GM12878 (cell line): Measurements from ENCODE around the gene ACAP2. TPM values are rescaled to one million over a fixed set of nuclear protein-coding genes. Genes with fewer than 3 reads are reported as not detected.

Experiments used
- BRCA1 ChIP-seq: IDR thresholded peaks from 2 replicates; pipeline ENCODE4 v1.6.1; 2011; ENCODE audit warnings: low read depth, low read length, improper control_type of control experiment
- NBN ChIP-seq: fragments of 450-650 bp; IDR thresholded peaks from 2 replicates; pipeline ENCODE4 v1.6.1; 2016
- POLR2AphosphoS2 ChIP-seq: IDR thresholded peaks from 2 replicates; pipeline ENCODE4 v1.6.1; 2011; ENCODE audit warnings: low read depth, mild to moderate bottlenecking, low read length, improper control_type of control experiment, moderate library complexity
- ZNF207 ChIP-seq: fragments of 450-650 bp; IDR thresholded peaks from 2 replicates; pipeline ENCODE4 v1.6.1; 2014; ENCODE audit warnings: antibody characterized with exemption, mild to moderate bottlenecking, borderline replicate concordance
- polyA plus RNA-seq, 11 experiments: library from polyadenylated mRNA; depleted of rRNA in 4 of 11; unstranded in 6 of 11; stranded (reverse) in 5 of 11; fragments of >200 nt; fragmentation: Nextera tagmentation in 4 of 11; fragmentation: Illumina TruSeq in 1 of 11; extraction: Ambion mirVana in 4 of 11; extraction: Trizol in 1 of 11; gene quantifications; 1 replicate in 1 of 11; 2 replicates in 10 of 11; pipeline versions ENCODE4 v1.2.1 to v1.2.3, GENCODE V29; 2011 to 2016; ENCODE audit warnings: inconsistent platforms in 2 of 11, missing spikeins in 2 of 11, low read depth in 1 of 11
- total RNA-seq, 4 experiments: library from RNA; depleted of rRNA in 3 of 4; stranded (reverse); fragments of >200 nt in 3 of 4; fragmentation: Illumina TruSeq in 1 of 4; extraction: Trizol in 1 of 4; gene quantifications; 2 replicates each; pipeline versions ENCODE4 v1.2.1 to v1.2.3, GENCODE V29; 2013 to 2021
- TF ChIP-seq, protein P1 (sequence below): fragments of 450-650 bp; IDR thresholded peaks from 2 replicates; pipeline ENCODE4 v1.6.1; 2017; ENCODE audit warnings: mild to moderate bottlenecking, moderate library complexity
- TF ChIP-seq, protein P2 (sequence below): fragments of 450-650 bp; formaldehyde crosslinking; IDR thresholded peaks from 2 replicates; pipeline ENCODE4 v1.4.0; 2022; ENCODE audit warnings: mild to moderate bottlenecking, moderate library complexity

Gene ACAP2
- total and polyA plus RNA-seq, 10 of the 15 experiments (the other 5 are each of a cell fraction or from before 2014, with no cell fraction given): 7.1 to 53.8 (median 35.7) TPM

DNA sequence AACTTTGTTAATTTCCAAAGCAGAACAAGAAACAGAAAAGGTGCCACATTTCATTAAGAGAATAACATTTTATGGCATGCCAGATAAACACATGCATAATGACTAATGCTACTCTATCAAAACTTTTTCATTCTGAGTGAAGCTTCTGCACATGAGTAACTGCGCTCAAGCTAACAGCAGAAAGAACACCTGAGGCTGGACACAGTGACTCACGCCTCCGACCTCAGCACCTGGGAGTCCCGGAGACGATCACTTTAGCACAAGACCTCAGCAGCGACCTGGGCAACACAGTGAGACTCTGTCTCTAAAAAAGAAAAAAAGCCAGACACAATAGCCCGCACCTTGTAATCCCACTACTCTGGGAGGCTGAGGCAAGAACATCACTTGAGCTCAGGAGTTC, 70.6 kb downstream of the ACAP2 start (continued):
- TF ChIP-seq, protein P1, sequence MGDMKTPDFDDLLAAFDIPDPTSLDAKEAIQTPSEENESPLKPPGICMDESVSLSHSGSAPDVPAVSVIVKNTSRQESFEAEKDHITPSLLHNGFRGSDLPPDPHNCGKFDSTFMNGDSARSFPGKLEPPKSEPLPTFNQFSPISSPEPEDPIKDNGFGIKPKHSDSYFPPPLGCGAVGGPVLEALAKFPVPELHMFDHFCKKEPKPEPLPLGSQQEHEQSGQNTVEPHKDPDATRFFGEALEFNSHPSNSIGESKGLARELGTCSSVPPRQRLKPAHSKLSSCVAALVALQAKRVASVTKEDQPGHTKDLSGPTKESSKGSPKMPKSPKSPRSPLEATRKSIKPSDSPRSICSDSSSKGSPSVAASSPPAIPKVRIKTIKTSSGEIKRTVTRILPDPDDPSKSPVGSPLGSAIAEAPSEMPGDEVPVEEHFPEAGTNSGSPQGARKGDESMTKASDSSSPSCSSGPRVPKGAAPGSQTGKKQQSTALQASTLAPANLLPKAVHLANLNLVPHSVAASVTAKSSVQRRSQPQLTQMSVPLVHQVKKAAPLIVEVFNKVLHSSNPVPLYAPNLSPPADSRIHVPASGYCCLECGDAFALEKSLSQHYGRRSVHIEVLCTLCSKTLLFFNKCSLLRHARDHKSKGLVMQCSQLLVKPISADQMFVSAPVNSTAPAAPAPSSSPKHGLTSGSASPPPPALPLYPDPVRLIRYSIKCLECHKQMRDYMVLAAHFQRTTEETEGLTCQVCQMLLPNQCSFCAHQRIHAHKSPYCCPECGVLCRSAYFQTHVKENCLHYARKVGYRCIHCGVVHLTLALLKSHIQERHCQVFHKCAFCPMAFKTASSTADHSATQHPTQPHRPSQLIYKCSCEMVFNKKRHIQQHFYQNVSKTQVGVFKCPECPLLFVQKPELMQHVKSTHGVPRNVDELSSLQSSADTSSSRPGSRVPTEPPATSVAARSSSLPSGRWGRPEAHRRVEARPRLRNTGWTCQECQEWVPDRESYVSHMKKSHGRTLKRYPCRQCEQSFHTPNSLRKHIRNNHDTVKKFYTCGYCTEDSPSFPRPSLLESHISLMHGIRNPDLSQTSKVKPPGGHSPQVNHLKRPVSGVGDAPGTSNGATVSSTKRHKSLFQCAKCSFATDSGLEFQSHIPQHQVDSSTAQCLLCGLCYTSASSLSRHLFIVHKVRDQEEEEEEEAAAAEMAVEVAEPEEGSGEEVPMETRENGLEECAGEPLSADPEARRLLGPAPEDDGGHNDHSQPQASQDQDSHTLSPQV: no peak
- TF ChIP-seq BRCA1 (no peak), NBN (no peak), ZNF207 (no peak), POLR2AphosphoS2 (no peak)
- TF ChIP-seq, protein P2, sequence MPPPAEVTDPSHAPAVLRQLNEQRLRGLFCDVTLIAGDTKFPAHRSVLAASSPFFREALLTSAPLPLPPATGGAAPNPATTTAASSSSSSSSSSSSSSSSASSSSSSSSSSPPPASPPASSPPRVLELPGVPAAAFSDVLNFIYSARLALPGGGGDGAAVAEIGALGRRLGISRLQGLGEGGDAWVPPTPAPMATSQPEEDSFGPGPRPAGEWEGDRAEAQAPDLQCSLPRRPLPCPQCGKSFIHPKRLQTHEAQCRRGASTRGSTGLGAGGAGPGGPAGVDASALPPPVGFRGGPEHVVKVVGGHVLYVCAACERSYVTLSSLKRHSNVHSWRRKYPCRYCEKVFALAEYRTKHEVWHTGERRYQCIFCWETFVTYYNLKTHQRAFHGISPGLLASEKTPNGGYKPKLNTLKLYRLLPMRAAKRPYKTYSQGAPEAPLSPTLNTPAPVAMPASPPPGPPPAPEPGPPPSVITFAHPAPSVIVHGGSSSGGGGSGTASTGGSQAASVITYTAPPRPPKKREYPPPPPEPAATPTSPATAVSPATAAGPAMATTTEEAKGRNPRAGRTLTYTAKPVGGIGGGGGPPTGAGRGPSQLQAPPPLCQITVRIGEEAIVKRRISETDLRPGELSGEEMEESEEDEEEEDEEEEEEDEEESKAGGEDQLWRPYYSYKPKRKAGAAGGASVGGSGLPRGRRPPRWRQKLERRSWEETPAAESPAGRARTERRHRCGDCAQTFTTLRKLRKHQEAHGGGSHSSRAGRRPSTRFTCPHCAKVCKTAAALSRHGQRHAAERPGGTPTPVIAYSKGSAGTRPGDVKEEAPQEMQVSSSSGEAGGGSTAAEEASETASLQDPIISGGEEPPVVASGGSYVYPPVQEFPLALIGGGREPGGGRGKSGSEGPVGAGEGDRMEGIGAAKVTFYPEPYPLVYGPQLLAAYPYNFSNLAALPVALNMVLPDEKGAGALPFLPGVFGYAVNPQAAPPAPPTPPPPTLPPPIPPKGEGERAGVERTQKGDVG: no peak
